Measurements from ENCODE around the gene MTARC1.

GRCh38 chr1:220791285-220791684, 4.6 kb downstream of the MTARC1 start:
- TF ChIP-seq EZH2 (IDR thresholded peaks at IDR 0.05; ENCODE audit: insufficient read depth, poor library complexity, severe bottlenecking), result no peak
- no peak for TF ChIP-seq EZH2phosphoT487 (IDR thresholded peaks at IDR 0.05; ENCODE audit: insufficient read depth, low read depth)

All from GM23248 (cell line).